HG02981 (cell line): ENCODE data around the gene POLL.
A peak's percentile ranks its signal among the peaks of the same experiment; 100 is the strongest.
"Not testable (repeated sequence)": the region's sequence is repeated elsewhere in the genome, so short reads cannot be mapped to it uniquely, and the experiment has no call there.

Experiments
- ATAC-seq: cut with Tn5 transposase; IDR thresholded peaks from one replicate; pipeline ENCODE4 v1.9.1; 2021; ENCODE audit warnings: mild to moderate bottlenecking, moderate library complexity; ENCODE audit not compliant: unreplicated experiment

The POLL gene

DNA sequence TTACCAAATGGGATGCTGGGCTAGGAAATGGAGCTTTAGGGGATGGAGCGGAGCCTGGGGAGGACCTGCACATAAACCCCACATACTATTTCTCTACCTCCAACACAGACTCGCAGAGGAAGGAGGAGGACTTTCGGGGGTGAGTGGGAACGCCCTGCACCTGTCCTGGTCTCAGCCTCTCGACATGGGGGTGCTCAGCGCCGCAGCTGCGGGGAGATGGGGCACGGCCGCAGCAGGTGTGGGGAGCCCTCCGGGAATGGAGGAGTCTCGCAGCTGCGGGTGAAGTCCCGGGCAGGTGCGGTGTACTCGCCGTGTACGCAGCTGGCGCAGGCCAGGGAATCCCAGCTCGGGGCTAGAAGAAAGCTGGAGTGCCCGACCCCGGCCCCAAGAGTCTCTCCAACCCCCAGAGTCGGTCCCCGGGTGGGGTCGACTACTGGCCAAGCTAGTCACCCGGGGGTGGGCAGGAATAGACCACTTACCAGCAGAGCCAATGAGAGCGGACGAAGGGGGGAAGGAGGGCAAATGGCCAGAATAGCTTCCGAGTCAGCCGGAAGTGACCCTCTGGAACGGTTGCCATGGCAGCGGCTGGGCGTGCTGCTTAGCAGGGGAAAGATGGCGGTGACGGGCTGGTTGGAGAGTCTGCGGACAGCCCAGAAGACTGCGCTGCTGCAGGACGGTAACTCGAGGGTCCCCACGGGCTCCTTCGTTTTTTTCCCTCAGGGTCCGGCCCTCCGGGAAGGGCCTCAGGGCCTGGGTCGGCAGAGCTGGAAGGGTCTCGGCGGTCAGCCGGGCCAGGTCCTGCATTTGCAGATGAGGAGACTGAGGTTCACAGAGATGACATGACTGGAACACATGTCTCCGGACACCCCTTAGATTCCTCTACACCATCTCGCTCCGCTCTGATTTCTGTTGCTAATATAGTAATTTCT, at the start of gene POLL, which contains the start of gene DPCD:
Gene POLL (minus strand): TSS at position 533 of the 929 bp plus-strand sequence. CDS start 897 bp downstream, outside the sequence.
Gene DPCD (plus strand): TSS at position 597 of the 929 bp plus-strand sequence. CDS start 16 bp downstream, at position 613.
- peak; percentile 96 for ATAC-seq

DNA sequence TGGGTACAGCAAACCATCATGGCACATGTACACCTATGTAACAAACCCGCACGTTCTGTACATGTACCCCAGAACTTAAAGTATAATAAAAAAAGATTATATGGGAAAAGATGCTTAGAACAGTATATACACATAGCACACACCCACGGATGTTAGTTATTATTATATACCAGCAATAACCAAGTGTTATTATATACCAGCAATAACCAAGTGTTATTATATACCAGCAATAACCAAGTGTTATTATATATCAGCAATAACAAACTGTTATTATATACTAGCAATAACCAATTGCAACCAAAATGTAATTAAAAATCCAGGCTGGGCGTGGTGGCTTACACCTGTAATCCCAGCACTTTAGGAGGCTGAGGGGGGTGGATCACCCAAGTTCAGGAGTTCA, 45.5 kb upstream of the POLL start:
- ATAC-seq, result not testable (repeated sequence)

- ATAC-seq, result no peak
Observed at GRCh38 chr10:101631821-101632475, 43.9 kb upstream of the POLL start.

GRCh38 chr10:101630633-101630920, 42.5 kb upstream of the POLL start:
- no peak for ATAC-seq

DNA sequence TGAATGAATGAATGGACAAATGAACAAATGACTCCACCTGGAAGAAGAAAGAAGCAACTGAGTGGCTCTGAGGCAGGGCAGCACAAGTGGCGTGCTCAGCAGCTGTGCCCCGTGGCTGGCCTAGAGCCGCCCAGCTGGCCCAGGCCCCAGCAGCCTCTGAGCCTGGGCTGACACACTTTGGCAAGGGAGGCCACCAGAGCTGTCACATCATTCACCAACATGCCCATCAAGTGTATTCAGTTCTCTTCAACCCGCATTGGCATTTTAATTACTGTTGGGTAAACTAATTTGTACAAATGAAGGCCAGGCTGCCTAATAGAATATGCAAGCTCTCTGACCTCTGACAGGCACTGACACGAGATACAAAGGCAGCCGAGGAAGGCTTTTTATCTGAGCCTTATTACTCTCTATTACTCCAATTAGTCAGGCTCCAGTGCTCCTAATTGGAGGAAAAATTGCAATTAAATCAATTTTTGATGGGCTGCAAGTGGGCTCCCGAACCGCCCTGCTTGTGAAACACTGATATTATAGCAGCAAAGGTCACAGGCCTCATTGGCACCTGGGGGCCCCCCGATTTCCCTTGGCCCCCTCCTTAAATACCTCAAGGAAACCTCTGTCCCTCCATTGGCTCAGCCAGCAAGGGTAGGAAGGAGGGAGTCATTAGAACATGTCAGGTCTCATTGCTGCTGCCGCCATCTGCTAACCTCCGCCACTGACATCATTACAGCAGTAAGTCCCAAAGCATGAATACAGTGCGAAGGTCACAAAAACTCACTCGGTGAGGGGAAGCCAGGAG, 42.0 kb upstream of the POLL start:
- ATAC-seq, result no peak

DNA sequence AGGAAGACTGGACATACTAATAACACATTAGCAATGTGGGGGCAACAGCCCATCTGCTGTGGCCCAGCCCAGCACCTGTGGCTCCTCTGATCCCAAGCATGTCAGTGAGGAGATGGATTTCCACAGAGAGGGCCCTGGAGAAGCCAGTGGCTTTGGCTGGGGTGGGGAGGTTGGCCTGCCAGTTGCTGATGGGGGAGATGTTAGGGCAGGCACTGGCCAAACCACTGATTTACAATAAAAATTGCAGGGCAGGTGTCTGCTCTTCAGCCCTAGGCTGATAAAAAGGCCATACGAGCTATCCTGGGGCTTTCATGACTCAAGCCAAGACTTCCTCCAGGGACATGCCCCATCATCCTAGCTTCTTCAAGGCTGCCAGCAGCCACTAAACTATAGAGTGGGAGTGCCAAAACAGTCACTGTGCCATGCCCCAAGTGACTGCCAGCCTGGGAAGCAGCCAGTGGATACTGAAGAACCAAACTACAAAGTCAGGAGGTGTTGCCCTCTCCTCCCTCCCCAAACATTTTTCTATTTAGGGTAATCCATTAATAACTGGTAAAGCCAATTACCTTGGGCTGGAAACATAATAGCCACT, 37.9 kb upstream of the POLL start:
- ATAC-seq, result no peak

DNA sequence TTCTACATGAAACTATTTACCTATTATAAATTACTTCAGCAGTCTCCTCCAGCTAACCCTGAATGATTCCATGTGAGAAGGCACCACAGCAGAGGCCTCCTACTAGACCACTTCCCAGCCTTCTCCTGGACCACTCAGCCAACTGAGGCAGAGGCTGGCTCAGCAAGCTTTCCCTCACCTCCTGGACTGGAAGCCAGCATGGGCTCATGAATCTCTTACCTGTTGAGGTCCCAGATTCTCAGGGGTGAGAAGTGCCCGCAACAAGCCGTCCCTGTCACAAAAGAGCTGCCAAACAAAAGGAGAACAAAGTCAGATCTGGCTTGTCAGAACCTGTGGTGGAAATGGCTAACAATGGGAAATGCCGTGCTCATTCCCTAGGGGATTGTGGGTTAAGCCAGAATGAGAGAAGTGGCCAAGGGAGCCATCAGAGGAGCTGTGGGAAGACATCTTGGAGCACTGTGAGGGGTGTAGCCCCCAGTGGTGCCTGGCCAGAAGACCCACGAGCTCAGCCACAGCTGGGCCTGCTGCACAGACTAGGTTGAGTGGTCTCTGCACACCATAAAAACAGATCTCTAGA, 36.6 kb upstream of the POLL start:
- no peak for ATAC-seq

- no peak for ATAC-seq
Observed at GRCh38 chr10:101623528-101623927, 35.5 kb upstream of the POLL start.

GRCh38 chr10:101619983-101620382, 31.9 kb upstream of the POLL start:
- no peak for ATAC-seq

GRCh38 chr10:101618871-101619270, 30.8 kb upstream of the POLL start:
- no peak for ATAC-seq

DNA sequence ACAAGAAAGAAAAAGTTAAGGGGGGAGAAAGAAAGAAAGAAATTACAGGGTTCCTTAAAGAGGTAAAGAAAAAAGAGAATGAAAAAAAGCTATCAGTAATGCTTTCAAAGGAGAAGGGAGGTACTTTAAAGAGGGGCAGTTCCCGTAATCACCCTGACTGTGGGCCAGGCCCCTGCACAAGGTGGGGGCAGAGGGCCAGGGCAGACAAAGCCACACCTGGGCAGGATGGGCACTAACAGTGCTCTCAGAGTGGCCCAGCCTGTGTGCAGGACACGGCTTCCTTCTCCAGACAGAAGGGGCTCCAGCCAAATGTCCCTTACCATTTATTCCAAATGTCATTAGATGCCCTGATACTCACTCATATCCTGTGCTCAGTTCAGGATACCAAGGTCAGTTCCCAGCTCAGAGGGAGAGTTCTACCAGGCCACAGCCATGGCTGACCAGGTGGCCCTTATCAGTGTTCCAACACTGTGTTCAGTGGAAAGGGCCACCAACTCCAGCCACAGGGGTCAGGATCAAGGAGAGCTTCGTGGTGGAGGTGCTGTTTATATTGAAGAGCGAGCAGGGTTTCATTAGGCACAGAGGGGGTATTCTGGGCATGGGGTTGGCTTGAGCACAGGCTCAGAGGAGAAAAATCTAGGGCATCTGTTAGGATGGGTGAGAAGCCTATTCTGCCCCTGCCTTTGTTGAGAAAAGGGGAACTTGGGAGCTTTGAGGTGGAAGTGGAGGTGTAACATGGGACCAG, 29.9 kb upstream of the POLL start:
- ATAC-seq, result no peak

- ATAC-seq, result no peak
Observed at GRCh38 chr10:101617102-101617823, 29.2 kb upstream of the POLL start.

GRCh38 chr10:101616415-101617101, 28.5 kb upstream of the POLL start:
- ATAC-seq, result no peak

DNA sequence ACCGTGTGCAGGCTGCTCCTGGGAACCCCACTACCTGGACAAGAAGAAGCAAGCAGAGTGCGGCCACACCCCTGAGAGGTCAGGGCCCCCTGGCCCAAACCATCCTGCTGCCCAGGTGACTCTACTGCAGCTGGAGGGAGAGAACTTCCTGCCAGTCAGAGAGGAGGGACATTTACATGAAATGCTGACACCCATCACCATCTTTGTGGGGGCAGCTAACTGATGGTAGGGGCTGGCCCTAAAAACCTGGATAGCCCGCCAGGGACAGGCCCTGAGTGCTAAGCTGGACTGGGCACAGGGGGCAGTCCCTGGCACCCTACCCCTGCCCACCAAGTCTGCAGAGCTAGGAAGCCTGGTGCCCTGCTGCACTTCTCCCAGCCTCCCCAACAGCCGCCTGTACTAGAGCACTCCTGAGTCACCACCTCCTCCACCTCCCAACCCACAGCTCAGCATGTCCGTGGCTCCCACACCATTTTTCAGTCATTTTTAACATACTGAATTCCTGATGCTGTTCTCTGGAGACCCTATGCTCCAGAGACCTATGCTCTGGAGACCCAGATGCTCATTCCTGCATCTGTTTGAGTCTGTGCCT, 27.6 kb upstream of the POLL start:
- no peak for ATAC-seq

GRCh38 chr10:101614663-101615524, 26.8 kb upstream of the POLL start:
- no peak for ATAC-seq

DNA sequence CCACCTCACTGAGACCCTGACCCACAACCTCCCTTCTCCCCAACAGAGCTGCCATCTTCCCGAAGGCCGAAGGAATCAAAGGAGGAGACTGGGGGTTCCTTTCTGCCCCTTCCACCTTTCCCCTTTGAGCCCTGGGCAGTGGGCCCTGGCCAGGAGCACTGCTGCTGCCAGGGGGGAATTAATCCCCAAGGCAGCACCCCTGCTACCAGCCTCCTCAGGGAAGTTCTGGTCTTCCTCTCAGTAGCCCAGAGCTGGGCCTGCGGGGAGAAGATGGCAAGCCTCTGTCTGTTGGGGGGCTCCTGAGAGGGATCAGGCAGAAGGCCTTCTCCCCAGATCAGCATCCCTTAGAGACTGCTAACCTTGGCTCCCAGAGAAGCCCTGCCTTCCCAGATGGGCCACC, 25.6 kb upstream of the POLL start:
- ATAC-seq, result no peak

GRCh38 chr10:101612872-101613271, 24.8 kb upstream of the POLL start:
- no peak for ATAC-seq
